Measurements from ENCODE around the gene NDFIP2.

Gene NDFIP2

DNA sequence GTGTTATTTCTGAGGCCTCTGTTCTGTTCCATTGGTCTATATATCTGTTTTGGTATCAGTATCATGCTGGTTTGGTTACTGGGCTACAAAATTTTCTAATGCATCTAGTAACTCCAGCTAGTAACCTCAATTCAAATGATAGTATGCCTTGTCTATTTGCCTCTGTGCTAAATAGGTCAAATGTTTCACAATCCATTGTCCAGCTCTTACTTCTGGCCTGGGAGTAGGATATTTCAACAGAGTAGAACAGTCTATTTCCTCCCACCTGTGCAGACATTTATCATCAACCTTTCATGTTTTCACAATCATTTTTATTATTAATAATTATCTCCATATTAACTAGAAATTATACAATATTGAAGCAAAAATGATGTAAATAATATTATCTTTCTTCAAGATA, 18.1 kb upstream of the NDFIP2 start:
- no peak for DNase-seq

DNA sequence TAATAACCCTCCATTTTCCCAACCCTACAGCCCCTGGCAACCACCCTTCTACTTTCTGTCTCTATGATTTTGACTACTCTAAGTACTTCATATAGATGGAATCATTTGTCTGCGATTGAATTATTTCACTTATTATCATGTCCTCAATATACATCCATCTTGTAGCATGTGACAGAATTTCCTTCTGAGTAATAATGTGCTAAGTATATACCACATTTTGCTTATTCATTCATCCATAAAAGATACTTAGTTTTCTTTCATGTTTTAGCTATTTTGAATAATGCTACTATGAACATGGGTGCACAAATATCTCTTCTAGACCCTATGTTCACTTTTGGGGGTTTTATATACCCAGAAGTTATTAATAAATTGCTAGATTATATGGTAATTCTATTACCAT, 17.4 kb upstream of the NDFIP2 start:
- DNase-seq, result no peak

DNA sequence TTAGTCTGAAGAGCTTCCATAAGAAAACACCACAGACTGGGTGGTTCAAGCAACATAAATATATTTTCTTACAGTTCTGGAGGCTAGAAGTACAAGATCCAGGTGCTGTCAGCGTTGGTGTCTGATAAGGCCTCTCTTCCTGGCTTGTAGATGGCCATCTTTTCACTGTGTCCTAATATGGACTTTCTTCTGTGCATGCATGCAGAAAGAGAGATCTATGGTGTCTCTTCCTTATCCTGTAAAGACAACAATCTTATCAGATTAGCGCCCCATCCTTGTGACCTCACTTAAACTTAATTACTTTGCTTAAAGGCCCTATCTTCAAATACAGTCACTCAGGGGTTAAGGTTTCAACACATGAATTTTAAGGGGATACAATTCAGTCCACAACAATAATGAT, 14.1 kb upstream of the NDFIP2 start:
- DNase-seq, result no peak

DNA sequence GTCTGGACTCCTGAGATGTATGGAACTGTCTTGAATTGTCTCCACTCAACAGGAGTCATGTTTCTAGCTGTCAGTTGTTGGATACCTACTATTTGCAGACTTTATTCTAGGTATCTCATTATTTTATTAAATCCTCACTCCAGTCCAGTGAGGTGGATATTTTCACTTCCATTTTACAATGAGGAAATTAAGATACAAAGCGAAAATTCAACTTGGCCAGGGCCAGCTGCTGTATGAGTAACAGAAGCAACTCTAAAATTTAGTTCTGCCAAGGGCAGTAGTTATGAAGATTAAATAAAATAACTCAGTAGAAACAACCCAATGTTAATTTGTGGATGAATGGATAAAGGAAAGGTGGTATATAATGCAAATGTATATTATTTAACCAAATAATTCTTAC, 12.6 kb upstream of the NDFIP2 start:
- DNase-seq, result no peak

DNA sequence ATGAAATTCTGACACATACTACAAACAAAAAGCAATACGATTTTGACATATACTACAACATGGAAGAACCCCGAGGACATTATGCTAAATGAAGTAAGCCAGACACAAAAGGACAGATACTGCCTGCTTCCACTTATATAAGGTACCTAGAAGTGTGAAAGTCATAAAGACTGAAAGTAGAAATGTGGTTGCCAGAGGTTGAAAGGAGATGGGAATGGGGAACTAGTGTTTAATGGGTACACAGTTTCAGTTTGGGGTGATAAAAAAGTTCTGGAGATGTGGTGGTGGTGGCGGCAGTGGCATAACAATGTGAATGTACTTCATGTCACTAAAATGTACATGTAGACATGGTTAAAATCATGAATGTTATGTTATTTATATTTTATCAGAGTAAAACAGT, 12.1 kb upstream of the NDFIP2 start:
- no peak for DNase-seq

DNA sequence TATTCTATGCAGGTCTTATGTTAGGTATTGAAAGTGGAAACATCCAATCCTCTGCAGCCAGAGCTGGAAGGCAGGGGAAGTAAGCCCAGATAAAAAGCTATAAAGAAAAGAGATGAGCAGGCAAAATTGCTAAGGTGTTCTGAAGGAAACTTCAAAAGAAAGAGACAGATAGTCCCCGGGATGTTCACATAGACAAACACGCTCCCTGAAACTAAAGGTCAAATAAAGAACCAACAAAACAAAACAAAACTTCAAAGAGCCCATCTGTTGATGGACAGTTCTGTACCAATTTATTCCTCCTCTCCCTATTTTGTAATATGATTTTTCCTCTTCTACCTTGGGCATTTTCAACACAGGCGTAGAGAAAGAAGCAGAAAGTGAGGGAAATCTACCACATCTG, 11.3 kb upstream of the NDFIP2 start:
- no peak for DNase-seq

DNA sequence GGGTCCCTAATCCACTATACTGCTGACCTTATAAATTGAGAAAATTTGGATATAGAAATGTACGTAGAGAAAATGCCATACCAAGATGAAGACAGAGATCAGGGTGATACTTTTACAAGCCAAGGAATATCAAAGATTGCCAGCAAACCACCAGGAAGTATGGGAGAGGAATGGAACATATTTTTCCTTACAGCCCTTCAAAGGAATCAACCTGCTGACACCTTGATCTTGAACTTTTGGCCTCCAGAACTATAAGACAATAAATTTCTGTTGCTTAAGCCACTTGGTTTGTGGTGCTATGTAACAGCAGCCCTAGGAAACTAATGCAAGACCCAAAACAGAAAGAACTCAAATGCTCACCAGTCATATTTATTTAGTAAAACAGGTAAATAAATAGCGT, 10.3 kb upstream of the NDFIP2 start:
- DNase-seq, result no peak

DNA sequence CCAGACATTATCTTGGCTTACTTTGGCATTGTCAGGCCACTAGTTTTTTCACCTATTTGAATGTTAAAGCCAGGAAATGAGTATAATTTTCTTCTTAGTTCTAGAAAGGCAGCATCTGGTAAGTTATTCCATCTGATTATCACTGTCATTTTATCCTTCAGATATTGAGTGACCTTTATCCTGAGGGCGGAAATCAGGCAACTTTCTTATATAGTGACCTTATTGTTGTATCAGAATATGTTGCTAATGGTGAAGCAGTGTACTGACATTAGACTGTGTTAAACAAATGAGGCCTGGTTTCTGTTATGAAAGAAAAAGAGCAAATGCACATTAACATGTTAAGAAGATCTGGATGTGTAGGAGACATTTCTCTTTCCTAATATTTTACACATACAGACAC, 5.4 kb upstream of the NDFIP2 start:
- DNase-seq, result no peak

DNA sequence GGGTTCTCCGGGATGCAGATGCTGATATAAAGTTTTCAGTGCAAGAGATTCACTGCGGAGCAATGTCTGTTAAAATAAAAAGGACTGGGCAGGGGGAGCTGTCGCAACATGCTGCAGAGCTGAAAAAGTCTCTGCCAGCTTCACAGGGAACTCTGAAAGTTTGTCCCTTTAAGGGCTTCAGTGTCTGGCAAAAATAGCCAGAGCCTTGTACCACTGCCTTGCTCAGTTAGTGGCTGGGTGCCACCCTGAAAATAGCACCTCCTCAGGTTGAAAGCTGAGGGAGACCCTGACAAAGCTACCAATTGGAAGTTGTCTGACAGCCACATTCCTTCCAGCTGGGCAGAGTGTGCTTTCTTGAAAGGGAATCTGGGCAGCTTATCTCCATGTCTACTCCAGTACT, 3.0 kb upstream of the NDFIP2 start:
- no peak for DNase-seq

DNA sequence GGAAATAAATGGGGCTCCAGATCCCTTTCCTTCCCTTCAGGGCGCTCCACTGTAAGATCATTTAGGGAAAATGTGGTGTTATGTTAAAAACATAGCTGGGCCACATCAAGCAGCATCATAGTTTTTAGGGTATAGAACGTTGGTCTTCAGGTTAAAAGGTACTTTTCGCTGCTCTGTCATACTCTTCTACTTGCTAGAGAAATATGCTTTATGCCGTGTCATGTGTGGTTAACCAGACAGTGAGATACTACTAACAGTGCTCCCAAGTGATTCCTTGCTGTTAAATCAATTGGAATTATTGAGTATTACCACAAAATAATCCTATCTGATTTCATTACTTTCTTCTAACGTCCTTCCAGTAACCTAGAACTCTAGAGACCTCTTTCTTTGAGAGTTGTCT, 1.1 kb upstream of the NDFIP2 start:
- no peak for DNase-seq

DNA sequence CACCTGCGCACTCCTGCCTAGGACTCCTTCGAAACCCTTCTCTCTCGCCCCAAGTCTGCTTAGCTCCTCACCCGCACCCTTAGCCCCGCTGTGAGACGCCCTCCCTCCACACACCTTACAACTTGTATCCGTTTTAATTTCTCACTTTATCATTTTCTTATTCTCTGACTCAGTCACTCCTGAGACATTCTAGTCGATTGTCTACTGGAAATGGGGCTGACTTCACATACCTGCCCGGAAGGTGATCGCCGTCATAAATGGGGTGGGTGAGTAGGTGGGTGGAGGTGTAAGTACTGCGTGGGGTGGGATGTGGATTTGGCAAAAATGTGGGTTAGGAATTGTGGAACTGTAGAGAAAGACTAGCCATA, 714 bp downstream of the NDFIP2 start:
- DNase-seq, result peak; percentile 20

DNA sequence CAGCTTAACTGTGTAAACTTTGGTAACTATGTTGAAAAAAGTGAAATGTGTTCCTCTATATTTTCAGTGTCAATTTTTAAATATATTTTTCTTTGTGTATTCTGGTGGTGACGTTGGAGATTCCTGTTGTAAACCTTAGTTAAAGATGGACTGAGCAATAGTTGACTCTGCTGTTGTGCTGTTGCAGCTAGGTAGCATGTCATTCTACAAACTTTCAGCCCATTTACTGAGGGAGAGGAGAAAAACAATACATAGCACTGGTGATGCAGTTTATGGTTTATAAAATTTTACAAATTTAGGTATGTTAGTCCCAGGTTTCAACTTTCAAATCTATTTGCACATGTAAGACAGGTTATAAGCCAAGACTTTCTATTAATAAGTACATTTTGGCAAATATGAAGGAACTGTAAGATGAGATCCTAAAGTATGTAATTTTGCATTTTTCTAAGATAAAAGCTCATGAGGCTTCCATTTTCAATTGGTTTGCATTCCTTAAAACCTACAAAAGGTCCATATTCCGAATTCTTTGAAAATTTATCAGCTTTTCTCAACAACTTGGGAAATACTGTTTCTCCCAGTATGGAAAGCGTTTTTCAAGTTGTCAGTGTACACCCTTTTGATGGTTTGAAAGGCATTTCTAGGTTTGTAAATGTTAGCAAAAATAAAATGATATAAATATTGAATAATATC, 1.5 kb downstream of the NDFIP2 start:
- no peak for DNase-seq

DNA sequence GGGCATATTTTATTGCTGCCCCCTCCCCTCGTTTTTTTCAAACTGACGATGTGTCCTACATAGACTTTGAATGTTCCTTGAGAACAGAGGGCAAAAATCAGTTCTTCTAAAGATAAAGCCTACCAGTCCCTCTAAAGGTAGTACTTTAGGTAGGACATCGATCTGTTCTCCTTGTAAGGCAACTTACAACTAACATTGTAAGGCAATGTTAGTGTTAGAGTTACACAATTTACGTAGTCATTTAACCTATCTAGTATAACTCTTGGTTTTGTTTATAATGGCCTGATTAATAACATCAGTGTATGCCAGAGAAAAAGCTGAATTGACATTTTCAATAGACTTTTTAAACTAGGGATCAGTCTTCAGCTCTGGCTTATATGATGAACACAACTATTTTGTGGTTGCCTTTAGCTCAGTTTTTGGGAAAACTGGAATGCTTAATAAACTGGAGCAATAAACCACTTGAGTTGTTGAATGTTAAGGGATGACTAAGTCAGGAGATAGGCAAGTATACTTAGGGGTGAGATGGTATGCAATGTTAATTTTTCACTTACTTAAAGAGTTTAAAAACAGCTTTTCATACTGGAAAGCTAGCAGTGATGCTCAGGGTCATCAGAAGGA, 2.2 kb downstream of the NDFIP2 start:
- DNase-seq, result no peak

DNA sequence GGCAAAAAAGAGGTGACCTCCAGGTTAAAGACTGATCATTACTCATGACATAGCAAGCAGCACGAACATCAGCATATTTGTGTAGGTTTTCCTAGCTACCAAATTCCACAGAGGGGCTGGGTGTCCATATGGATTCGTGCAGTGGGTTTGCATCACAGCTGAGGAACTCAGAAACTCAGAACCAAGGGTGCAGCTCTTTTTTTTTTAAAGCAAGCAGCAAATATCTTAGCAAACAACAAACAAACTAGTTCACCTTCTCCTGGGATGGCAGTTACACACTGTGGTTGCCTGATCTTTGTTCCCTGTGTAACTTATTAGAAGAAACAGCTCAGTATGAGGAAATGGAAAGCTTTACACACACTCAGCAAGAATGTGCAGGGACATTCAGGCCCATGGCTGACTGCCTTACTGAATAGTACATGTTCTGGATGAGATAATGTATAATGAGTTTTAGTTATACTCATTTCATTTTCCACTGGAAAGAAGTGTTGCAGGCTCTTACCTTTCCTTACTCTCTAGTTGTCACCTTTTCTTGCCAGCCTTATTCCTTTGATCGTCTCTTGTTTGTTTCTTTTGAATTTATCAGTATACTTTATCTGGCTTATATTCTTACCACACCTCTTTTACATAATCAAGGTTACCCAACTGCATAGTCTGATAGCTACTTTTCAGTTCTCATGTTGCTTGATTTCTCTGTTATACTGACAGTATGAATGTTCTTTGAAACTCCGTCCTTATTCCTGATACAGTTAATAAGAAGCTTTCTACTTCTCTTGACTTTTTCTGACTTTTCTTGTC, 4.3 kb downstream of the NDFIP2 start:
- no peak for DNase-seq

DNA sequence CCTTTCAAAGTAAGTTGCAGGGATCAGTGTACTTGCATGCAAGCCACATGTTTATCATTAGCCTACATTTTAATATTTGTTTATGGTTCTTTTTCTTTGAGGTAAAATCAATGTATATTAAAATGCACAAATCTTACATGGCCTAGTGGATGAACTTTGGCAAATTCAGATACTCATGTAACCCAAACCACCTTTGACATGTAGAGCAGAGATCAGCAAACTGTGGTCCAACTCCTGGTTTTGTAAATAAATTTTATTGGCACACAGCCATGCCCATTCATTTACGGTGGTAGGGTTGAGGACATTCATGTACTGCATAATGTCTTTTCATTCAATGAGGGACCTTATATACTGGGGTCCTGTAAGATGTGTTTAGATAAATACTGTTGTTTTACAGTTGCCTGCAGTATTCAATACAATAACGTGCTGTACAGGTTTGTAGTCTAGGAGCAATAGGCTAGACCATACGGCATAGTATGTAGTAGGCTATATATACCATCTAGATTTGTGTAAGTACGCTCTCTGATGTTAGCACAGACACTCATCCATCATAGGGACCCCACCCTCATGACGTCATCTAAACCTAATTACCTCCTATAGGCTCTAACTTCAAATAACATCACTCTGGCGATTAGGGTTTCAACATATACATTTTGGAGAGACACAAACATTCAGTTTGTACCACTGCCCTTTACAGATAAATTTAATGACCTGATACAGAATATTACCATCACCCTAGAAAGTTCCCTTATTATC, 5.7 kb downstream of the NDFIP2 start:
- no peak for DNase-seq

DNA sequence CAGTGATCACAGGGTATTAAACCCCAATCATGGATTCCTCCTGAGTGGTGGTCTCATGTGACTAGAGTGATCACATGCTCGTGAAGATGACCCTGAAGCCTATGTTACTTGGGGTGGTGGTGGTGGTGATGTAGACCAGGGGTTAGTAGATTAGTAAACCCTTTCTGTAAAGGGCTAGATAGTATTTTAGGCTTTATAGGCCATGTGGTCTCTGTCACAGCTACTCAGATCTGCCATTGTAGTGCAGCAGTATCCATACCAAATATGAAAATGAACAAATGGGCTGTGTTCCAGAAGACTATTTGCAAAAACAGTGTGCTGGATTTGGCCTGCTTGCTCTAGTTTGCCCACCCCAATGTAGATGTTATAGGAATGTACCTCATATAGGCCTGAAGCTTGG, 9.4 kb downstream of the NDFIP2 start:
- DNase-seq, result no peak

DNA sequence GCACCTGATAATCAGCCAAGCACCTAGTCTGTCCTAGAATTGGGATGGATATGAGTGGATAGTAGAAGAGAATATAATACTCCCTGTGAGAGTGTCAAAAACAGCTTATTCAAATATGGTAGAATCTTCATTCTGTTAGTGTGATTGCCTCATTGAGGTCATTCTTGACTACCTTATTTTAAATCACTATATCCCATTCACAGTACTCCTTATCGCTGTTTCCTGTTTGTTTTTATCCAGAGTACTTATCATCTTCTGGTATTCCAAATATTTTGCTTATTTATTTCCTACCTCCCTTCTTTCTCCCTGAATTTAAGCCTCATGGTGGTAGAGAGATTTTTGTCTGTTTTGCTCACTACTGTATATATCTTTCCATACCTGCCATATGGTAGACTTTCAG, 9.9 kb downstream of the NDFIP2 start:
- DNase-seq, result no peak

DNA sequence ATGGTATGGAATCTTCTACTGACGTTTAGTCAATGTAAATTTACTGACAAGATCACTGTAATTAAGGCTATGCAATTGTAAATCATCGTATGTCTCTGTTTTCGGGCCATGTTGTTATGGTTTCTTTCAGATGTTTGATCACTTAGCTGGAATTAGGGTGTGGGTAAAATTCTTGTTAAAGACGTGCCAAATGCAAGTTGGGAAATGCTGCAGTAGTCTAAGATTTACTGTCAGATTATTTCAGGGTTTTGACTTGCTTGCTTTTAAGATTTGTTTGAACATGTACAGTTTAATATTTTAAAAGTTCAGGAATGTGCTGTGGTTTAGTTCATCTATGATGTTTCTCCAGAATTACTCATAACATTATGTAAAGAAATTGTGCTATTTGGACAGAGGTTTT, 10.8 kb downstream of the NDFIP2 start:
- DNase-seq, result no peak

DNA sequence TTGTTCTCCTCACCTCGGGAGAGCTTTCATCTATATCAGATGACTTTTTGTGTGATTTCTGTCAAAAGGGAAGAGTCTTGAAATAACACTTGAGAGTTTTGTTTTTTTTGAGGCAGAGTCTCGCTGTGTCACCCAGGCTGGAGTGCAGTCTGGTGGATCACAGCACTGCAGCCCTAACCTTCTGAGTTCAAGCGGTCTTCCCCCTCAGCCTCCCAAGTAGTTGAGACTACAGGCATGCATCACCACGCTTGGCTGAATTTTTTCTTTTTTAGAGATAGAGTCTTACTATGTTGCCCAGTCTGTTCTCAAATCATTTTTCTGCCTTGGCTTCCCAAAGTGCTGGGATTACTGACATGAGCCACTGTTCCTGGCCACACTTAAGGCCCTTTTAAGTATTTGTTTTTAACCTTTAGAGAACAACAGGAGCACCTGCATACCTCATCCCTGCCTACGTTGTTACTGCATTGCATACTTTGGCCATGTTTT, 11.4 kb downstream of the NDFIP2 start:
- DNase-seq, result no peak

DNA sequence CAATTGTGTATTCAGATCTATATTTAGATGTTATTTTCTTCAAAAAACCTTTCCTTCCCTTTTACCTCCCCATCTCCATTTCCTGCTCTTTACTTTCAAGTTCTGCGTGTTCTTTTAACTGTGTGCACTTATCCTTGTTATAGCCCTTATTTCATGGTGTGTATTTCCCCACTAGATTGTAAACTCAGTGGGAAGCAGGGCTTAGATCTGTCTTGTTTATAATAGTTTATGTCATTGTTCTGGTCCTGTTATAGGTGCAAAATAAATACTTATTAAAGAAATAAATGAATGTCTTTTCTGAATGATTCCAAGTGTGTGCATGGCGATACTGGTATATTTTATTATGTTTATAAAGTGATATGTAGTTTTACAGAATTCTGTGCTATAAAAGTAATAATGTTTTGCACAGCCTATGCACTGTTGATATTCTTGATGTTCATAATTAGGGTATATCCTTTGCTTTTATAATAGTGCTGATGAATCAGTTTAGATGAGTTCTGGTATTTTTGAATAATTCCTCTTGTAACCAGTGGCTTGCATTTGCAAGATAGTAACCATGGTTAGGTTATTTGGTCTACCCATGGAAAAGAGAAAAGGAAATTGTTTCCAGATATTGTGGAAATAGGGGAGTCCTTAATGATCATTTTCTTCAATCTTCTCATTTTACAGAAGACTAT, 12.1 kb downstream of the NDFIP2 start:
- no peak for DNase-seq

DNA sequence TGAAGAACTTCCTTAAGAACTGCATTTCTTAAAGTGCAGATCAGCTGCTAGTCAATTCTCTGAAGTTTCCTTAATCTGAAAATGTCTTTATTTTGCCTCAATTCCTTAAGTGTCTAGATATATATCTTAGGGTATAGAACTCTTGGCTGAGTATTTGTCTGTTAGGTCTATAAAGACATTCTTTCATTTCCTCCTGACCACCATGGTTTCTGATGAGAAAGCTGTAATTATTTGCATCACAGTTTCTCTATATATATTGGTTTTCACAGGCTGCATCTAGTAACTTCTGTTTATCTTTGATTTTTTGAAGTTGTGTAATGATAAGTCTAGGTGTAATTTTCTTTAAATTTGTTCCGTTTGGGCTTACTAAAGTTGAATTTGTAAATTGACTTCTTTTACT, 15.2 kb downstream of the NDFIP2 start:
- no peak for DNase-seq

DNA sequence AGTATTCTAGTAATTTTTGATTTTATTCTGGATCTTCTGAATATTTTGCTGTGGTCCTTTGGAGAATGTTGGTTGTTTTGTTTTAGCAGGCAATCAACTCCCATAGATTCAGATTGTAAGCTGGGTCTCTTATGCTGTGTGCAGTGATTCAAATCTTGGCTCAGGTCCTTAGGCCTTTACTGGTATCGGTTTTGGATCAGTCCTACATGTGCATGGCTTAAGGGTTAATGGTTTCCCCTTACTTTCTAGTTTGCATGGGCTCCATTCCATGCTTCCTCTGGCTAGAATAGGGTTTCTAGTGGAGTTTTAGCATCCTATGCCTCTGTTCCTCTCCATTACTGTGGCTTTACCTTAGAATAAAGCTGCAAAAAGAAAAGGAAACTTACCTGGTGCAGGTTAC, 16.1 kb downstream of the NDFIP2 start:
- DNase-seq, result no peak

DNA sequence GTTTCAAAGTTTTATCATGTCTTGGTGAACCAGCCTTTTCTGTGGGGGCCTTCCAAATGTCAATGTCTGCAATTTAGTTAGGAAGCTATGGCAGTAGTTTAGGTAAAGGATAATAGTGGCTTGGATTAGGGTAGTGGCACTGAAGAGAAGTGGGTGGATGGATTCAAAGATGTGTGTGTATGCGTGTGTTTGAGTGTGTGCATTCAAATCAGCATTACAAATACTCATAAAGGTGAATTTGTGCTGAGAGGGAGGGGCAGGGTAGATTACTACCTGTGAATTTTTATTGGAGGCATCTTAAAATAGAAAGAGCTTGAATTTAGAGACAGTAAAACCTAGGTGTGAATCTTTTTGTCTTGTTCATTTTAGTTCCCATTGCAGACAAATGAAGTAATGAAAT, 16.9 kb downstream of the NDFIP2 start:
- no peak for DNase-seq

All from T-helper 9 cell (primary cell).